Embryonic facial prominence (tissue), 1 donor: ENCODE data around the gene HINFP.

ENCODE experiments used
- DNase-seq: peaks from one replicate; pipeline ENCODE4 v3.0.0-alpha.2; 2016; ENCODE audit errors: extremely low spot score

The HINFP gene

GRCh38 chr11:119121008-119121810 lies at the start of gene HINFP:
HINFP (plus strand) TSS chr11:119121580; CDS start chr11:119126945, 5,365 bp downstream.
- DNase-seq: peak; percentile 97

- DNase-seq: no peak
These were observed 43.5 kb upstream of the HINFP start for GRCh38 chr11:119077839-119078238.

GRCh38 chr11:119078675-119079420 lies 42.5 kb upstream of the HINFP start:
- DNase-seq: no peak

GRCh38 chr11:119081682-119082260 lies 39.6 kb upstream of the HINFP start:
- DNase-seq: no peak

- DNase-seq: peak; percentile 82
These were observed 36.5 kb upstream of the HINFP start, which contains the start of gene HMBS for GRCh38 chr11:119084663-119085436. HMBS (plus strand) TSS chr11:119084881; CDS start chr11:119085034, 153 bp downstream.

- DNase-seq: no peak
These were observed 35.9 kb upstream of the HINFP start for GRCh38 chr11:119085437-119085847.

GRCh38 chr11:119087123-119087522 lies 34.3 kb upstream of the HINFP start:
- no peak for DNase-seq

- no peak for DNase-seq
These were observed 33.6 kb upstream of the HINFP start for GRCh38 chr11:119087747-119088241.

GRCh38 chr11:119088406-119088805 lies 33.0 kb upstream of the HINFP start:
- DNase-seq: no peak

GRCh38 chr11:119089319-119089718 lies 32.1 kb upstream of the HINFP start:
- no peak for DNase-seq

GRCh38 chr11:119091178-119091577 lies 30.2 kb upstream of the HINFP start:
- DNase-seq: no peak

- DNase-seq: no peak
These were observed 29.2 kb upstream of the HINFP start for GRCh38 chr11:119091966-119092879.

GRCh38 chr11:119092880-119093842 lies 28.2 kb upstream of the HINFP start:
- DNase-seq: no peak

GRCh38 chr11:119093942-119094815 lies 27.2 kb upstream of the HINFP start:
- no peak for DNase-seq

- no peak for DNase-seq
These were observed 26.6 kb upstream of the HINFP start for GRCh38 chr11:119094816-119095065.

GRCh38 chr11:119095066-119095880 lies 26.1 kb upstream of the HINFP start:
- peak; percentile 99 for DNase-seq

- no peak for DNase-seq
These were observed 21.7 kb upstream of the HINFP start for GRCh38 chr11:119099711-119100110.
